Caco-2 (cell line): ENCODE measurements around the gene SOX18. TPM values are rescaled to one million over a fixed set of nuclear protein-coding genes. Genes with fewer than 3 reads are reported as not detected.

Experiments
- BruUV-seq: library from RNA; stranded (reverse); fragments of 400-500 nt; replicated peaks from 2 replicates; lab custom pipeline; 2021; lab: Mats Ljungman, UMichigan
- CTCF ChIA-PET: fragments of 300-600 bp; sonication (Branson Sonifier 250); formaldehyde crosslinking; loops from one replicate; lab custom pipeline; 2022; ENCODE audit warnings: antibody characterized with exemption; lab: Charles Lee
- POLR2A ChIA-PET: fragments of 300-600 bp; sonication (Branson Sonifier 250); formaldehyde crosslinking; loops from one replicate; lab custom pipeline; 2022; ENCODE audit warnings: antibody characterized with exemption; lab: Charles Lee
- DNase-seq, 2 experiments: peaks; one replicate each; pipeline versions ENCODE4 v3.0.0 to v3.0.0-alpha.2; 2020 to 2022
- H3K27me3 ChIP-seq: replicated peaks from 2 replicates; pipeline ENCODE4 v1.6.0; 2011; ENCODE audit warnings: low read length; ENCODE audit not compliant: control insufficient read depth, insufficient read depth
- H3K36me3 ChIP-seq: 2 replicates; pipeline ENCODE4 v1.5.1; 2011; ENCODE audit warnings: low read length; ENCODE audit not compliant: control insufficient read depth, insufficient read depth
- H3K4me1 ChIP-seq: fragments of 250-450 bp; sonication (Bioruptor Pico); 2 replicates; pipeline ENCODE4 v1.5.1; 2020; ENCODE audit warnings: mild to moderate bottlenecking
- H3K4me3 ChIP-seq: 2 replicates; pipeline ENCODE4 v1.5.1; 2011; ENCODE audit warnings: low read depth, mild to moderate bottlenecking, control low read depth, low read length
- H3K9me3 ChIP-seq: fragments of 250-450 bp; sonication (Bioruptor Pico); 2 replicates; pipeline ENCODE4 v1.5.1; 2020; ENCODE audit warnings: mild to moderate bottlenecking, moderate library complexity
- H3K27ac Mint-ChIP-seq: one replicate; pipeline ENCODE4 v1.8.0; 2022; ENCODE audit warnings: mixed read lengths; ENCODE audit not compliant: unreplicated experiment
- H3K27me3 Mint-ChIP-seq: one replicate; pipeline ENCODE4 v1.8.0; 2022; ENCODE audit warnings: mixed read lengths; ENCODE audit not compliant: insufficient read depth, unreplicated experiment
- H3K36me3 Mint-ChIP-seq: one replicate; pipeline ENCODE4 v1.8.0; 2022; ENCODE audit warnings: mild to moderate bottlenecking, mixed read lengths; ENCODE audit not compliant: insufficient read depth, unreplicated experiment
- H3K4me1 Mint-ChIP-seq: one replicate; pipeline ENCODE4 v1.8.0; 2022; ENCODE audit warnings: low read depth, mixed read lengths; ENCODE audit not compliant: unreplicated experiment
- H3K4me3 Mint-ChIP-seq: one replicate; pipeline ENCODE4 v1.8.0; 2022; ENCODE audit warnings: mild to moderate bottlenecking, moderate library complexity, mixed read lengths; ENCODE audit not compliant: unreplicated experiment
- H3K9me3 Mint-ChIP-seq: one replicate; pipeline ENCODE4 v1.8.0; 2022; ENCODE audit warnings: mixed read lengths; ENCODE audit not compliant: unreplicated experiment
- CTCF ChIP-seq, 2 experiments: fragments of 200-600 bp in 1 of 2; IDR thresholded peaks; 1 replicate in 1 of 2; 2 replicates in 1 of 2; pipeline versions ENCODE4 v1.5.1 to v1.8.0; 2011 to 2022; ENCODE audit warnings: antibody characterized with exemption in 1 of 2, control low read depth in 1 of 2, inconsistent platforms in 1 of 2, low read depth in 1 of 2, low read length in 1 of 2, mild to moderate bottlenecking in 1 of 2, moderate library complexity in 1 of 2; ENCODE audit not compliant: insufficient read depth in 1 of 2, severe bottlenecking in 1 of 2, unreplicated experiment in 1 of 2
- intact Hi-C: fragments of 100-400 bp; cut with micrococcal nuclease; formaldehyde crosslinking; loops from one replicate; pipeline ENCODE4 v1.10.0; 2022; ENCODE audit not compliant: unreplicated experiment
- total RNA-seq: library from RNA; stranded (reverse); gene quantifications from 2 replicates; pipeline ENCODE4 v1.2.3, GENCODE V29; 2022

SOX18 gene
- total RNA-seq, 1 experiment from 2014 or later: 0.84 TPM

- DNase-seq: peak in 1 of 2 experiments; percentile 58
- H3K27ac Mint-ChIP-seq: no peak overlapping the region
- no peak for TF ChIP-seq CTCF (IDR thresholded peaks at IDR 0.05; ENCODE audit: insufficient read depth in 1 of 2, low read depth in 1 of 2, low read length in 1 of 2, severe bottlenecking in 1 of 2, unreplicated experiment in 1 of 2)
- H3K36me3 ChIP-seq: no peaks in the 10 kb centered on the region
- no peaks in the 10 kb centered on the region for H3K27me3 ChIP-seq
- H3K9me3 Mint-ChIP-seq: no peaks in the 10 kb centered on the region
- H3K4me1 ChIP-seq: peaks cover 26% of the 10 kb centered on the region
- no TSS peak for BruUV-seq
- intact Hi-C loops: loop anchor here (1.0 kb wide), 4 partner anchors 8 to 81 kb away; no protein-coding TSS in a partner anchor
- H3K4me3 ChIP-seq: peak overlapping the region; percentile 81
- H3K4me1 Mint-ChIP-seq: no peaks in the 10 kb centered on the region
- H3K4me3 Mint-ChIP-seq: peak overlapping the region; percentile 87
- H3K9me3 ChIP-seq: no peaks in the 10 kb centered on the region
- ChIA-PET POLR2A (interaction anchor here (0.6 to 1.6 kb wide), 3 partner anchors 18 to 59 kb away, joined by 3 to 21 read pairs (median 4); partner anchors contain the start of genes PRPF6, SAMD10 and TCEA2), CTCF (interaction anchor here (0.5 to 6.2 kb wide), 26 partner anchors 9 to 513 kb away, joined by 3 to 139 read pairs (median 8); partner anchors contain the start of genes LKAAEAR1, OPRL1, PRPF6 and PTK6)
- H3K27me3 Mint-ChIP-seq: peaks cover 3% of the 10 kb centered on the region
- peaks cover 46% of the 10 kb centered on the region for H3K36me3 Mint-ChIP-seq
Observed at GRCh38 chr20:64039293-64040160, 9.9 kb downstream of the SOX18 start.

GRCh38 chr20:64038565-64039292 is 10.7 kb downstream of the SOX18 start:
- H3K4me1 Mint-ChIP-seq: no peaks in the 10 kb centered on the region
- intact Hi-C loops: loop anchor here (1.0 kb wide), 7 partner anchors 9 to 500 kb away; partner anchors contain the start of gene PRPF6
- CTCF ChIA-PET: interaction anchor here (0.6 to 6.2 kb wide), 52 partner anchors 8 to 766 kb away, joined by 3 to 139 read pairs (median 5); partner anchors contain the start of genes ARFGAP1, LKAAEAR1, OPRL1 and PPDPF
- peak; percentile 92 to 97 for DNase-seq
- no peaks in the 10 kb centered on the region for H3K9me3 Mint-ChIP-seq
- Histone ChIP-seq H3K4me1 (peaks cover 26% of the 10 kb centered on the region), H3K9me3 (no peaks in the 10 kb centered on the region), H3K27me3 (no peaks in the 10 kb centered on the region), H3K36me3 (no peaks in the 10 kb centered on the region), H3K4me3 (peak overlapping the region; percentile 81)
- peaks cover 54% of the 10 kb centered on the region for H3K36me3 Mint-ChIP-seq
- peaks cover 3% of the 10 kb centered on the region for H3K27me3 Mint-ChIP-seq
- peak overlapping the region; percentile 87 for H3K4me3 Mint-ChIP-seq
- TF ChIP-seq CTCF (IDR thresholded peaks at IDR 0.05; ENCODE audit: insufficient read depth in 1 of 2, low read depth in 1 of 2, low read length in 1 of 2, severe bottlenecking in 1 of 2, unreplicated experiment in 1 of 2): peak; percentile 83 to 96
- POLR2A ChIA-PET: interaction anchor here (0.6 to 1.6 kb wide), 9 partner anchors 14 to 81 kb away, joined by 3 to 21 read pairs (median 4); partner anchors contain the start of genes PRPF6, SAMD10 and TCEA2
- BruUV-seq: TSS peak; percentile 23
- peak overlapping the region; percentile 57 for H3K27ac Mint-ChIP-seq
